CD4-positive, alpha-beta T cell (primary cell): Measurements from ENCODE around the gene SYF2. TPM values are rescaled to one million over a fixed set of nuclear protein-coding genes. Genes with fewer than 3 reads are reported as not detected.
"Not testable (repeated sequence)": the region's sequence is repeated elsewhere in the genome, so short reads cannot be mapped to it uniquely, and the experiment has no call there.

ENCODE experiments used
- ATAC-seq: fragments of 200-7000 bp; cut with Tn5 transposase; one replicate; pipeline ENCODE4 v1.10.0; 2022; ENCODE audit warnings: mild to moderate bottlenecking; ENCODE audit not compliant: poor library complexity
- CTCF ChIA-PET: fragments of 350-600 bp; sonication (Branson Sonifier 250); formaldehyde crosslinking; loops from one replicate; lab custom pipeline; 2021; ENCODE audit warnings: antibody characterized with exemption, inconsistent platforms; lab: Charles Lee
- POLR2A ChIA-PET: fragments of 350-600 bp; sonication (Branson Sonifier 250); formaldehyde crosslinking; loops from one replicate; lab custom pipeline; 2021; ENCODE audit warnings: antibody characterized with exemption, inconsistent platforms; lab: Charles Lee
- DNase-seq, 14 experiments: peaks; one replicate each; pipeline ENCODE4 v3.0.0-alpha.2; 2013 to 2020; ENCODE audit warnings: mixed read lengths in 2 of 14
- H3K27ac ChIP-seq, 2 donors: one replicate each; pipeline versions ENCODE4 v1.5.1 to v1.7.0; 2013; ENCODE audit warnings: low read length in 2 of 2, low read depth in 1 of 2, mild to moderate bottlenecking in 1 of 2
- H3K27me3 ChIP-seq, 2 experiments: 1 replicate in 1 of 2; 2 replicates in 1 of 2; pipeline versions ENCODE4 v1.6.1 to v1.7.0; 2013; ENCODE audit warnings: low read length in 2 of 2, control low read depth in 1 of 2, mild to moderate bottlenecking in 1 of 2, moderate library complexity in 1 of 2; ENCODE audit not compliant: insufficient read depth in 2 of 2, control insufficient read depth in 1 of 2
- H3K36me3 ChIP-seq: one replicate; pipeline ENCODE4 v1.6.1; 2013; ENCODE audit warnings: low read length, control low read depth; ENCODE audit not compliant: insufficient read depth
- H3K4me1 ChIP-seq: one replicate; pipeline ENCODE4 v1.6.1; 2013; ENCODE audit warnings: low read length, control low read depth; ENCODE audit not compliant: insufficient read depth
- H3K4me3 ChIP-seq: one replicate; pipeline ENCODE4 v1.5.1; 2013; ENCODE audit warnings: mild to moderate bottlenecking, low read length, moderate library complexity
- H3K9me3 ChIP-seq, 2 experiments: 1 replicate in 1 of 2; 2 replicates in 1 of 2; pipeline versions ENCODE4 v1.6.1 to v1.7.0; 2013; ENCODE audit warnings: low read length in 2 of 2, mild to moderate bottlenecking in 2 of 2, control low read depth in 1 of 2, moderate library complexity in 1 of 2; ENCODE audit not compliant: control insufficient read depth in 1 of 2, insufficient read depth in 1 of 2
- H3K27ac Mint-ChIP-seq: one replicate; pipeline ENCODE4 v1.8.0; 2020; ENCODE audit warnings: mixed read lengths
- H3K27me3 Mint-ChIP-seq: one replicate; pipeline ENCODE4 v1.8.0; 2021; ENCODE audit warnings: mixed read lengths
- H3K36me3 Mint-ChIP-seq: one replicate; pipeline ENCODE4 v1.8.0; 2021; ENCODE audit warnings: low read depth, mixed read lengths
- H3K4me1 Mint-ChIP-seq: one replicate; pipeline ENCODE4 v1.8.0; 2021; ENCODE audit warnings: low read depth, mixed read lengths
- H3K4me3 Mint-ChIP-seq: one replicate; pipeline ENCODE4 v1.8.0; 2020; ENCODE audit warnings: mild to moderate bottlenecking, mixed read lengths
- H3K9me3 Mint-ChIP-seq: one replicate; pipeline ENCODE4 v1.8.0; 2020; ENCODE audit warnings: mixed read lengths
- CTCF ChIP-seq: fragments of 200-600 bp; IDR thresholded peaks from one replicate; pipeline ENCODE4 v1.8.0; 2022; ENCODE audit warnings: antibody characterized with exemption, mild to moderate bottlenecking
- intact Hi-C, 2 experiments: fragments of 100-400 bp; cut with DNase I in 1 of 2; cut with micrococcal nuclease in 1 of 2; formaldehyde crosslinking; loops; one replicate each; pipeline versions ENCODE4 v1.15.1 to v1.9.0; 2023 to 2025; cut with DNase I, micrococcal nuclease
- total RNA-seq, 174 experiments: library from RNA in 2 of 174; stranded (reverse) in 2 of 174; gene quantifications; one replicate each; pipeline ENCODE4 v1.2.3 and lab custom pipeline; 2021 to 2026

Gene SYF2
- total RNA-seq, 2 experiments from 2014 or later: 93.3 to 98.9 TPM

GRCh38 chr1:25192154-25192553, 40.1 kb downstream of the SYF2 start:
- no peak for DNase-seq
- peaks cover 4% of the 10 kb centered on the region for H3K4me1 Mint-ChIP-seq
- no peaks in the 10 kb centered on the region for H3K36me3 ChIP-seq
- H3K36me3 Mint-ChIP-seq: no peaks in the 10 kb centered on the region
- POLR2A ChIA-PET: no interaction called here
- no peaks in the 10 kb centered on the region for H3K4me1 ChIP-seq
- H3K27me3 ChIP-seq: peaks cover 0 to 2% of the 10 kb centered on the region in 2 experiments
- ATAC-seq: no peak
- intact Hi-C loops: no loop called here
- no peaks in the 10 kb centered on the region for H3K9me3 ChIP-seq
- no peak for TF ChIP-seq CTCF
- no peak overlapping the region for H3K27ac Mint-ChIP-seq
- no peak overlapping the region for H3K4me3 ChIP-seq
- CTCF ChIA-PET: no interaction called here
- no peaks in the 10 kb centered on the region for H3K9me3 Mint-ChIP-seq
- H3K27ac ChIP-seq: no peak overlapping the region
- H3K4me3 Mint-ChIP-seq: no peak overlapping the region
- no peaks in the 10 kb centered on the region for H3K27me3 Mint-ChIP-seq

GRCh38 chr1:25190260-25190659, 42.0 kb downstream of the SYF2 start:
- H3K4me3 ChIP-seq: no peak overlapping the region
- CTCF ChIA-PET: interaction anchor here (1.1 kb wide), 1 partner anchor 15 kb away, joined by 3 read pairs; no protein-coding TSS in a partner anchor
- Mint-ChIP-seq H3K27me3 (no peaks in the 10 kb centered on the region), H3K36me3 (no peaks in the 10 kb centered on the region), H3K27ac (no peak overlapping the region), H3K4me3 (no peak overlapping the region), H3K9me3 (no peaks in the 10 kb centered on the region), H3K4me1 (no peaks in the 10 kb centered on the region)
- no peak for DNase-seq
- H3K27ac ChIP-seq: no peak overlapping the region
- H3K4me1 ChIP-seq: no peaks in the 10 kb centered on the region
- no peaks in the 10 kb centered on the region for H3K36me3 ChIP-seq
- H3K9me3 ChIP-seq: no peaks in the 10 kb centered on the region
- H3K27me3 ChIP-seq: no peaks in the 10 kb centered on the region
- no peak for TF ChIP-seq CTCF
- POLR2A ChIA-PET: no interaction called here
- intact Hi-C loops: no loop called here
- no peak for ATAC-seq

- H3K27me3 Mint-ChIP-seq, H3K4me1 Mint-ChIP-seq, H3K9me3 ChIP-seq, H3K36me3 Mint-ChIP-seq, H3K27ac Mint-ChIP-seq, H3K36me3 ChIP-seq, H3K9me3 Mint-ChIP-seq, H3K27me3 ChIP-seq, H3K4me3 ChIP-seq, DNase-seq, intact Hi-C loops, CTCF ChIA-PET, H3K27ac ChIP-seq, H3K4me1 ChIP-seq, ATAC-seq, POLR2A ChIA-PET, H3K4me3 Mint-ChIP-seq: not testable (repeated sequence)
These were observed 44.4 kb downstream of the SYF2 start for GRCh38 chr1:25187904-25188303.

GRCh38 chr1:25187077-25187476, 45.2 kb downstream of the SYF2 start:
- Mint-ChIP-seq H3K4me1 (no peaks in the 10 kb centered on the region), H3K27me3 (no peaks in the 10 kb centered on the region), H3K27ac (no peak overlapping the region), H3K36me3 (no peaks in the 10 kb centered on the region), H3K9me3 (no peaks in the 10 kb centered on the region), H3K4me3 (no peak overlapping the region)
- ChIA-PET POLR2A (no interaction called here), CTCF (no interaction called here)
- H3K9me3 ChIP-seq: no peaks in the 10 kb centered on the region
- H3K4me1 ChIP-seq: no peaks in the 10 kb centered on the region
- no peak overlapping the region for H3K27ac ChIP-seq
- H3K36me3 ChIP-seq: no peaks in the 10 kb centered on the region
- intact Hi-C loops: no loop called here
- TF ChIP-seq CTCF: no peak
- no peaks in the 10 kb centered on the region for H3K27me3 ChIP-seq
- no peak for DNase-seq
- ATAC-seq: no peak
- H3K4me3 ChIP-seq: no peak overlapping the region
